Breast epithelium (tissue), 3 donors: ENCODE data around the gene A2ML1.

Source experiments
- CTCF ChIP-seq, 3 donors: fragments of 450-650 bp; IDR thresholded peaks; one replicate each; pipeline ENCODE4 v1.5.1; 2016 to 2017; ENCODE audit warnings: antibody characterized with exemption in 3 of 3, mild to moderate bottlenecking in 3 of 3, moderate library complexity in 3 of 3
- POLR2A ChIP-seq: fragments of 450-650 bp; IDR thresholded peaks from one replicate; pipeline ENCODE4 v1.6.1; 2016; ENCODE audit warnings: antibody characterized with exemption, mild to moderate bottlenecking, moderate library complexity
- POLR2AphosphoS5 ChIP-seq, 3 donors: sonication (generic); formaldehyde crosslinking; IDR thresholded peaks; one replicate each; pipeline ENCODE4 v1.6.1; 2017; ENCODE audit warnings: antibody characterized with exemption in 3 of 3

- TF ChIP-seq CTCF (IDR thresholded peaks at IDR 0.05) (no peak), POLR2AphosphoS5 (IDR thresholded peaks at IDR 0.05) (no peak), POLR2A (no peak)
Measured at GRCh38 chr12:8813572-8814357, 8.7 kb upstream of the A2ML1 start.
